ENCODE measurements around the gene FBXW10.
"Not testable (repeated sequence)": the region's sequence is repeated elsewhere in the genome, so short reads cannot be mapped to it uniquely, and the experiment has no call there.

GRCh38 chr17:18786890-18787289 is 43.0 kb downstream of the FBXW10 start:
- TF ChIP-seq, protein P1, sequence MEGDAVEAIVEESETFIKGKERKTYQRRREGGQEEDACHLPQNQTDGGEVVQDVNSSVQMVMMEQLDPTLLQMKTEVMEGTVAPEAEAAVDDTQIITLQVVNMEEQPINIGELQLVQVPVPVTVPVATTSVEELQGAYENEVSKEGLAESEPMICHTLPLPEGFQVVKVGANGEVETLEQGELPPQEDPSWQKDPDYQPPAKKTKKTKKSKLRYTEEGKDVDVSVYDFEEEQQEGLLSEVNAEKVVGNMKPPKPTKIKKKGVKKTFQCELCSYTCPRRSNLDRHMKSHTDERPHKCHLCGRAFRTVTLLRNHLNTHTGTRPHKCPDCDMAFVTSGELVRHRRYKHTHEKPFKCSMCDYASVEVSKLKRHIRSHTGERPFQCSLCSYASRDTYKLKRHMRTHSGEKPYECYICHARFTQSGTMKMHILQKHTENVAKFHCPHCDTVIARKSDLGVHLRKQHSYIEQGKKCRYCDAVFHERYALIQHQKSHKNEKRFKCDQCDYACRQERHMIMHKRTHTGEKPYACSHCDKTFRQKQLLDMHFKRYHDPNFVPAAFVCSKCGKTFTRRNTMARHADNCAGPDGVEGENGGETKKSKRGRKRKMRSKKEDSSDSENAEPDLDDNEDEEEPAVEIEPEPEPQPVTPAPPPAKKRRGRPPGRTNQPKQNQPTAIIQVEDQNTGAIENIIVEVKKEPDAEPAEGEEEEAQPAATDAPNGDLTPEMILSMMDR (IDR thresholded peaks at IDR 0.05; ENCODE audit: borderline replicate concordance, extremely low read depth, low read length, poor library complexity, severe bottlenecking) = not testable (repeated sequence)
- not testable (repeated sequence) for TF ChIP-seq EZH2 (IDR thresholded peaks at IDR 0.05; ENCODE audit: borderline replicate concordance, low read depth, low read length, severe bottlenecking)

Data from DND-41 (cell line).